IMR-90 (cell line): ENCODE data around the gene GNAS-AS1. TPM values are rescaled to one million over a fixed set of nuclear protein-coding genes. Genes with fewer than 3 reads are reported as not detected.

Experiments
- ATAC-seq: fragments of 200-7000 bp; cut with Tn5 transposase; 2 replicates; pipeline ENCODE4 v1.9.1; 2020; ENCODE audit warnings: low read depth, mild to moderate bottlenecking, moderate library complexity
- BruUV-seq: library from RNA; stranded (reverse); fragments of 400-500 nt; replicated peaks from 2 replicates; lab custom pipeline; 2021; lab: Mats Ljungman, UMichigan
- CTCF ChIA-PET: fragments of 300-600 bp; formaldehyde crosslinking; extraction: SDS; loops from one replicate; lab custom pipeline; 2021; ENCODE audit warnings: antibody characterized with exemption; lab: Yijun Ruan, JAX
- POLR2A ChIA-PET: fragments of 300-600 bp; sonication (Branson Sonifier 250); formaldehyde crosslinking; loops from one replicate; lab custom pipeline; 2022; ENCODE audit warnings: antibody characterized with exemption; ENCODE audit not compliant: unreplicated experiment; lab: Charles Lee
- DNase-seq: peaks from one replicate; pipeline ENCODE4 v3.0.0; 2013
- H2AFZ ChIP-seq: replicated peaks from 2 replicates; pipeline ENCODE3; 2013; ENCODE audit warnings: low read length, mild to moderate bottlenecking; ENCODE audit not compliant: poor library complexity
- H2AK5ac ChIP-seq: 2 replicates; pipeline ENCODE4 v1.6.1; 2013; ENCODE audit warnings: low read depth, low read length, inconsistent platforms
- H2AK9ac ChIP-seq: replicated peaks from 2 replicates; pipeline ENCODE3; 2013; ENCODE audit warnings: mild to moderate bottlenecking, low read depth, low read length, moderate library complexity; ENCODE audit not compliant: poor library complexity
- H2BK120ac ChIP-seq: 2 replicates; pipeline ENCODE4 v1.6.1; 2013; ENCODE audit warnings: low read depth, low read length, inconsistent platforms
- H2BK15ac ChIP-seq: 3 replicates; pipeline ENCODE4 v1.6.1; 2013; ENCODE audit warnings: low read depth, low read length, inconsistent platforms
- H2BK20ac ChIP-seq: 2 replicates; pipeline ENCODE4 v1.6.1; 2013; ENCODE audit warnings: low read depth, mild to moderate bottlenecking, inconsistent platforms, low read length, moderate library complexity
- H2BK5ac ChIP-seq: 2 replicates; pipeline ENCODE4 v1.6.1; 2013; ENCODE audit warnings: mild to moderate bottlenecking, low read depth, low read length, inconsistent platforms; ENCODE audit not compliant: poor library complexity, severe bottlenecking
- H3K14ac ChIP-seq: replicated peaks from 2 replicates; pipeline ENCODE4 v1.6.1; 2013; ENCODE audit warnings: low read depth, low read length, inconsistent platforms
- H3K18ac ChIP-seq: 2 replicates; pipeline ENCODE4 v1.6.1; 2013; ENCODE audit warnings: low read depth, low read length, control low read depth
- H3K23ac ChIP-seq: 2 replicates; pipeline ENCODE4 v1.6.1; 2013; ENCODE audit warnings: low read depth, low read length, inconsistent platforms
- H3K27ac ChIP-seq: 2 replicates; pipeline ENCODE4 v1.5.1; 2013; ENCODE audit warnings: mild to moderate bottlenecking, control low read depth, low read length; ENCODE audit not compliant: insufficient read depth
- H3K27me3 ChIP-seq: 2 replicates; pipeline ENCODE4 v1.6.1; 2013; ENCODE audit warnings: low read length; ENCODE audit not compliant: control insufficient read depth, insufficient read depth
- H3K36me3 ChIP-seq: 2 replicates; pipeline ENCODE4 v1.6.1; 2013; ENCODE audit warnings: low read length, mixed read lengths; ENCODE audit not compliant: control insufficient read depth, insufficient read depth
- H3K4ac ChIP-seq: 2 replicates; pipeline ENCODE4 v1.6.1; 2013; ENCODE audit warnings: low read depth, low read length, inconsistent platforms
- H3K4me1 ChIP-seq: 2 replicates; pipeline ENCODE4 v1.6.1; 2013; ENCODE audit warnings: low read length, mixed read lengths; ENCODE audit not compliant: control insufficient read depth, insufficient read depth
- H3K4me2 ChIP-seq: 2 replicates; pipeline ENCODE4 v1.6.1; 2013; ENCODE audit warnings: low read depth, mild to moderate bottlenecking, control low read depth, low read length, moderate library complexity
- H3K4me3 ChIP-seq: 2 replicates; pipeline ENCODE4 v1.5.1; 2013; ENCODE audit warnings: low read depth, mild to moderate bottlenecking, control low read depth, low read length, moderate library complexity; ENCODE audit not compliant: insufficient read depth
- H3K56ac ChIP-seq: 2 replicates; pipeline ENCODE4 v1.6.1; 2013; ENCODE audit warnings: low read length, inconsistent platforms; ENCODE audit not compliant: insufficient read depth; ENCODE audit errors: extremely low read depth
- H3K79me1 ChIP-seq, 2 experiments: 2 replicates each; pipeline ENCODE4 v1.6.1; 2013; ENCODE audit warnings: low read length in 2 of 2, inconsistent platforms in 1 of 2, low read depth in 1 of 2
- H3K9ac ChIP-seq: 2 replicates; pipeline ENCODE4 v1.6.1; 2013; ENCODE audit warnings: low read depth, low read length, control low read depth
- H3K9me1 ChIP-seq: 2 replicates; pipeline ENCODE4 v1.6.1; 2013; ENCODE audit warnings: low read length, inconsistent platforms; ENCODE audit not compliant: insufficient read depth
- H3K9me3 ChIP-seq: 2 replicates; pipeline ENCODE4 v1.6.1; 2013; ENCODE audit warnings: low read length; ENCODE audit not compliant: control insufficient read depth, insufficient read depth
- H4K20me1 ChIP-seq: 2 replicates; pipeline ENCODE4 v1.6.1; 2013; ENCODE audit warnings: low read length, inconsistent platforms; ENCODE audit not compliant: insufficient read depth
- H4K5ac ChIP-seq: 2 replicates; pipeline ENCODE4 v1.6.1; 2013; ENCODE audit warnings: mild to moderate bottlenecking, low read depth, low read length, control low read depth
- H4K8ac ChIP-seq, 2 experiments: 2 replicates each; pipeline ENCODE4 v1.6.1; 2013; ENCODE audit warnings: low read depth in 2 of 2, low read length in 2 of 2, control low read depth in 1 of 2, inconsistent platforms in 1 of 2
- H4K91ac ChIP-seq: 2 replicates; pipeline ENCODE4 v1.6.1; 2013; ENCODE audit warnings: low read depth, low read length, inconsistent platforms; ENCODE audit not compliant: insufficient read depth
- CEBPB ChIP-seq: IDR thresholded peaks from 2 replicates; pipeline ENCODE4 v1.6.1; 2012; ENCODE audit warnings: low read depth, low read length, improper control_type of control experiment
- SMC3 ChIP-seq: fragments of 150-350 bp; IDR thresholded peaks from 2 replicates; pipeline ENCODE4 v1.6.1; 2016; ENCODE audit warnings: low read depth, mild to moderate bottlenecking, antibody characterized with exemption, low read length, moderate library complexity
- USF2 ChIP-seq: fragments of 150-350 bp; IDR thresholded peaks from 2 replicates; pipeline ENCODE4 v1.6.1; 2017; ENCODE audit warnings: mild to moderate bottlenecking, antibody characterized with exemption, low read length, low read depth
- WGBS, 2 experiments: methylation state at CpG; one replicate each; pipeline versions ENCODE4 v1.1.5 to v1.1.7; 2013; ENCODE audit warnings: missing lambda C conversion rate in 2 of 2; ENCODE audit not compliant: insufficient read length in 1 of 2; ENCODE audit errors: extremely low coverage in 2 of 2; 5-methylcytosine and 5-hydroxymethylcytosine counted together
- dilution Hi-C: fragments of 300-500 bp; cut with HindIII; formaldehyde crosslinking; loops from one replicate; pipeline ENCODE4 v1.14.3; 2018; ENCODE audit warnings: low sequenced_read_pairs; ENCODE audit not compliant: unreplicated experiment
- in situ Hi-C: fragments of 300-500 bp; cut with MboI; formaldehyde crosslinking; loops from 3 replicates; pipeline ENCODE4 v1.14.3; 2019; ENCODE audit warnings: low sequenced_read_pairs, inconsistent platforms, mixed read lengths
- intact Hi-C: fragments of 100-400 bp; cut with micrococcal nuclease; formaldehyde crosslinking; loops from 2 replicates; pipeline ENCODE4 v1.10.0; 2022
- polyA plus RNA-seq, 3 experiments: library from polyadenylated mRNA; depleted of rRNA; stranded (reverse); fragments of >200 nt; gene quantifications; 2 replicates each; pipeline ENCODE4 v1.2.3, GENCODE V29; 2012; ENCODE audit warnings: low replicate concordance in 1 of 3
- total RNA-seq: library from RNA; depleted of rRNA; stranded (reverse); fragments of >200 nt; gene quantifications from 2 replicates; pipeline ENCODE4 v1.2.3, GENCODE V29; 2012

GNAS-AS1 gene
- total and polyA plus RNA-seq, 2 of the 4 experiments (the other 2 are of a cell fraction) = 0.54 to 0.60 TPM

- POLR2A ChIA-PET = no interaction called here
Measured at GRCh38 chr20:58893355-58894120, 42.8 kb upstream of the GNAS-AS1 start.

More at GRCh38 chr20:58893355-58894120, 42.8 kb upstream of the GNAS-AS1 start:
- Histone ChIP-seq H3K56ac (no peak overlapping the region), H2AK5ac (no peak overlapping the region), H4K8ac (no peak overlapping the region), H4K5ac (no peak overlapping the region), H3K4me2 (peak overlapping the region; percentile 90), H3K18ac (no peak overlapping the region), H2BK120ac (no peak overlapping the region), H3K14ac (no peak overlapping the region; the same call in 1 of the 2 replicates), H2BK5ac (no peak overlapping the region), H3K4ac (no peak overlapping the region), H4K91ac (no peak overlapping the region), H2AFZ (no peak overlapping the region), H2AK9ac (no peak overlapping the region), H3K9me3 (no peaks in the 10 kb centered on the region), H3K9me1 (peaks cover 5% of the 10 kb centered on the region; the same call in 1 of the 2 replicates), H4K20me1 (peaks cover 59% of the 10 kb centered on the region), H2BK20ac (no peak overlapping the region), H2BK15ac (no peak overlapping the region), H3K79me1 (peaks cover 5 to 35% of the 10 kb centered on the region in 2 experiments; a peak in 3 of 4 replicates), H3K27me3 (no peaks in the 10 kb centered on the region), H3K4me1 (peaks cover 17% of the 10 kb centered on the region), H3K36me3 (peaks cover 5% of the 10 kb centered on the region), H3K27ac (no peak overlapping the region), H3K4me3 (peak overlapping the region; percentile 11), H3K23ac (peak overlapping the region; percentile 61; the same call in 1 of the 2 replicates), H3K9ac (peak overlapping the region; percentile 57; the same call in 1 of the 2 replicates)
- in situ Hi-C loops = no loop called here
- intact Hi-C loops = loop anchor here (1.0 to 5.0 kb wide), 2 partner anchors 88 to 139 kb away; partner anchors contain the start of genes ATP5F1E and NELFCD
- TF ChIP-seq CEBPB = peak; percentile 71
- no peak for TF ChIP-seq USF2
- no peak for TF ChIP-seq SMC3
- no CpG with 5 or more reads among the region's 5 CpGs for WGBS, 2 experiments
- ATAC-seq (no peak), DNase-seq (peak; percentile 34)
- dilution Hi-C loops = no loop called here
- CTCF ChIA-PET = no interaction called here
- TSS peak; percentile 29 for BruUV-seq
